NK-92 (cell line): ENCODE results near the gene ARHGAP32.
"Not testable (repeated sequence)": the region's sequence is repeated elsewhere in the genome, so short reads cannot be mapped to it uniquely, and the experiment has no call there.

Experiments used
- DNase-seq: peaks from one replicate; lab custom pipeline; 2025; ENCODE audit not compliant: unreplicated experiment; lab: John Stamatoyannopoulos, UW

Gene ARHGAP32

GRCh38 chr11:128936606-128937251, 255.4 kb downstream of the ARHGAP32 start:
- DNase-seq = no peak

GRCh38 chr11:128934926-128935325, 257.2 kb downstream of the ARHGAP32 start:
- no peak for DNase-seq

GRCh38 chr11:128934351-128934750, 257.8 kb downstream of the ARHGAP32 start:
- no peak for DNase-seq

DNA sequence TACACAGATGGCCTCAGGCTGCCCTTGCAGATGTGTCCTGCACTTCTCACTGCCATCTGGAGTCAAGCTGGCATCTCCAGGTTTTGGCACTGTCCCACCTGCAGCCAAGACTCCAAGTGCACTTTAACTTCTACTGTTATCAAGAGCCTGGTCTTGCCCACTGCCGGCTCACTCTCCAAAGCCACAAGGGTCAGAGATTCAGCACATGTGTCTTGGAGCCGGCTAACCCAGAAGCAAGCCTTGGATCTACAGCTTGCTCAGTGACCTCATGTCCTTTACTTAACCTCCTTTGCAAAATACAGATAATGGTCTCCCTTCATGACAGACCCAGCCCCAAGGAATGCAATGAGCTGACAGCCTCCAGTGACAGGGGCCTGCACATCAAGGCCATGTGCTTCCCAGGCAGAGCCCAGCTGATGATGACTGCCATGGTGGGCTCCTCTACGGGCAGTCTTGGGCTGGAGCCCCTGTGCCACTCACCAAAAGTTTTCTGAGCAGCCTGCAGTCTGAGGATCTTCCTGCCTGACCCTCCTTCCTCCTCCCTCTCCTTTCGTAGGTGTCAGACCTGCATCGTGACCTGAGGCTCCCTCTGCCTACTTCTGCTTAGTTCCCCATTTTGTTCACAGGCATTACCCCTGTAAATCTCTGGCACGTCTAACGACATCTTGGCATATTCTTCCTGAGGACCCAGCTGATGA, 258.5 kb downstream of the ARHGAP32 start:
- DNase-seq = no peak

GRCh38 chr11:128931668-128932067, 260.5 kb downstream of the ARHGAP32 start:
- no peak for DNase-seq

DNA sequence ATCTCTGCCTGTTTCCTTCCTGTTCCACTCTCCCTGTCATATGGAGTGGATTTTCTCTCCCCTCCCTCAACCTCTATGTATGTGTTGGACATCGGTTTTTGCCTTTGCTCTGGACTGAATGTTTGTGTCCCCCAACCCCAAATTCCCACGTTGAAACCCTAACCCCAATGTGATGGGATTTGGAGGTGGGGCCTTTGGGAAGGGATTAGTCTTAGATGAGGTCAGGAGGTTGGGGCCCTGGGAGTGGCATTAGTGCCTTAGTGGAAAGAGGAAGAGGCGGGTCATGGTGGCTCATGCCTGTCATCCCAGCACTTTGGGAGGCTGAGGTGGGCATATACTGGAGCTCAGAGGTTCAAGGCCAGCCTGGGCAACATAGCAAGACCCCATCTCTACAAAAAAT, 261.1 kb downstream of the ARHGAP32 start:
- DNase-seq = no peak

DNA sequence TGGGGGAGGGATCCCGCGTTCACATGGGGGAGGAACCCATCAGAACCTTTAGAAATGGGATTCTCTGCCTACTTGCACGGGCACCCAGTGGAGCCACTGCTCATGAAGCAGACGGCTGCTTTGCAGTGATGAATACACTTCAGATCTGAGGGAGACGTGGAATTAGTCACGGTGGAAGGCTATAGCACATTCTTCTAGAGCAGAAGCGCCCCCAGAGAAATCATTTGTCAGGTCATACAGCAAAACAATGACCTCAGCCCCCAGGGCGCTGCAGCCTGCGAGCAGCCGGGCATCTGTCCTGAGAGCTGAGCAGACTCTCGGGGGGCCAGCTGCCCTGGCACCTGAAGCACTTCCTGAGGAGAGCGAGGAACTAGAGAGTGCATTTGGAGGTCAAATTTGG, 262.1 kb downstream of the ARHGAP32 start:
- no peak for DNase-seq

GRCh38 chr11:128929468-128929867, 262.7 kb downstream of the ARHGAP32 start:
- no peak for DNase-seq

DNA sequence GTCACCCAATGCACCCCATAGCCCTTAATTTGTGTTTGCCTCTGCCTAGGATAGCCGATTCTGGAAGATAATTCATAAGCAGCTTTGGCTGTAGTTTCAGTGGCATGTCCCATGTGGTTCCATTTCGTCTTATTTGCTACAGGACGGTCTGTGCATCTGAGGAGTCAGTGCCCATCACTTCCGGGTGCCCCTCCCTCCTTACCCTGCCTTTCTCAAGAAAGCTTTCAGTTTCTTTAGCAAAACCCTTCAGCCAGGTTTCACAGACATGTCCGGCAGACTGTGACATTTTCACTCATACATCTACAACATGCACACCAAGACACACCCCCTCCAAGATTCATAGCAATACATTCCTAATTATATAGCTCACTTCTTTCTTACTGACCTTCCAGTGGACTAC, 263.7 kb downstream of the ARHGAP32 start:
- no peak for DNase-seq

- no peak for DNase-seq
Measured at GRCh38 chr11:128927683-128928336, 264.3 kb downstream of the ARHGAP32 start.

DNA sequence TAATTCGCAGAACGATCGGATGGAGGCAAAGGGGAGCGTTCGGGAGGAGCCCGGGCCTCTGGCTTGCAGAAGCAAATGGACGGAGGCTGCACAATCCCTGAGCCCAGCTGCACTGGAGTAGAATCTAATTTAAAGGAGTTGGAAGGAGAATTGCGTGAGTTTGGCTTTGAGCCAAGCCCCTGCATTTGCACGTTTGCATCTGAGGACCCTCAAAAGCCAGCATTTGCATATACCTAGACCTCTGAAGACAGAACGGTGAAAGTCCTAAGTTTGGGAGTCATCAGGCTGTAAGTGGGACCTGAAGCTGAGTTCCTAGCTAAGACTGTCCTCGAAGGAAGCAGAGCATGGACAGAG, 265.0 kb downstream of the ARHGAP32 start:
- no peak for DNase-seq

DNA sequence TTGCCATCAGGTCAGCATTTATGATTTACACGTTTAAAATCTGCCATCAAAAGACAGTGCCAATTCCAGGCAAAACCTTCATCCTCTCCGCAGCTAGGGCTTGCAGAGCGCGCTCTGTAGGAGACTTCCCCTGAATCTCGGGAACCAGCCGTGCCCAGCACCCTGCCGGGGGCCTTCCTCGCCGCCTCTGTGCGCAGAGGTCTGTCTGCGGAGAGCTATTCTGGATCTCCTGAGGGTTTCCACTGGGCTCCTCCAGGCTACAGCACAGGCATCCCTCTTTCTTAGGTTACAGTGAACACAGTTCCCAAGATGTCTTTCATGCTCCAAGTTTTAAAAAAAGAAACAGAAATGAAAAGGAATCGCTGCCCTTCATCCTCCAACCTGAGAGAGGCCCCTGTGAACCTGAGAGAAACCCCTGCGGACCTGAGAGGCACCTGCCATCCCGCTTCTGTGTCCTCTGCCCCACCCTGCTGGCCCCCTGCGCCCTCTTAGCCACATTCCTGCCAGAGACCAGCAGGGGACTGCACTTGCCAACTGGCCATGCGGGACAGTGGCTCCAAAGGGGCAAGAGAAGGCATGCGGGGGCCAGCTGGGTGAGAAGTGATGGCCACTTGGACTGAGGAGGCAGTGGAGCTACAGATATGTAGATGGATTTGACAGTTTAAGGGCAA, 265.6 kb downstream of the ARHGAP32 start:
- DNase-seq = no peak

DNA sequence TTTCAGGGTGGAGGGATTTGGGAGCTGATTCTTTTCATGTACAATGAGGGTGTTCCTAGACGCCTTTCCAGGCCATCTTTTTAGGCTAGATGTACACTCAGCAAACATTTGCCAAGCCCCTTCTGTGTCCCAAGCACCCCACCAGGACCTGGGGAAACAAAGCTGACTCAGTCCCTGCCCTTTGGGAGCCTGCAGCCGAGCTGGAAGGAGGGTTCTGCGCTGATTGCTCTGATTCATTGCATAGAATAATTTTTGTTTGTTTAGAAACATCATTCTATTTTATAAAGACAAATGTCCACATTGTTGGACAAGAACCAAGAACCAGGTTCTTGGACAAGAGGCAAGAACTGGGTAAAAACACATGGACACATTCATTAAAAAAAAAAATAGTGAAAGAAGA, 266.1 kb downstream of the ARHGAP32 start:
- no peak for DNase-seq

GRCh38 chr11:128925250-128925600, 266.9 kb downstream of the ARHGAP32 start:
- DNase-seq = no peak

DNA sequence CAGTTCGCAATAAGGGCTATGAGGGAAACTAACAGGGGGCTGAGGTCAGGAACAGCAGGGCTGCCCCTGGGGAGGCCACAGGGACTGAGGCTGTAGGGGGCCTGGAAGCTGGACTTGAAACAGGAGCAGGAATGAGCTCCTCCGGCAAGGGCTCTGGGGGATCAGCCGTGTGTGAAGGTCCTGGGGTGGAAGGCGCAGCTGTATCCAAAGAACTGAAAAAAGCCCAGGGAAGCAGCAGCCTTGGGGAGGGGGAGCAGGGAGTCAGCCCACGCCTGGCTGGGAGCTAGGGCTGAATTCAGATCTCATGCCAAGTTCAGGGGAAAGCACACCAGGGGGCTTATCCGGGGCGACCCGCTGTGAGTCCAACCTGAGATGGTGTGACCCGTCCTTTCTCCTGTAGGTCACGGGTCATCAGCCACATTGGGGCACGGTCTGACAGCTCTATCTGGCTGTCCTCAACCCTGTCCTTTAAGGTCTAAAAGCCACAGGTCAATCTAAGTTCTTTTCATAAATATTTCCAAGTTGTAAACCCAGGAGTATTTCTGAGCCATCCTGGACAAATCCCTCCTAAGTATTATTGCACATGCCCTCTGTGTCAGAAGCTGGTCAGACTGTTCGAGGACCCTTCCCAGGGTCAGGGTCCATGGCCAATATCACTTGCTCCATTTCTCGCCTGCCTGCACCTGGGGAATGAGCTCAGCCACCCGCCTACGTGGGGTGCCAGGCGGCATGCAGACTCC, 267.4 kb downstream of the ARHGAP32 start:
- DNase-seq = no peak

GRCh38 chr11:128924104-128924503, 268.0 kb downstream of the ARHGAP32 start:
- no peak for DNase-seq

- DNase-seq = no peak
Measured at GRCh38 chr11:128921793-128922192, 270.3 kb downstream of the ARHGAP32 start.

DNA sequence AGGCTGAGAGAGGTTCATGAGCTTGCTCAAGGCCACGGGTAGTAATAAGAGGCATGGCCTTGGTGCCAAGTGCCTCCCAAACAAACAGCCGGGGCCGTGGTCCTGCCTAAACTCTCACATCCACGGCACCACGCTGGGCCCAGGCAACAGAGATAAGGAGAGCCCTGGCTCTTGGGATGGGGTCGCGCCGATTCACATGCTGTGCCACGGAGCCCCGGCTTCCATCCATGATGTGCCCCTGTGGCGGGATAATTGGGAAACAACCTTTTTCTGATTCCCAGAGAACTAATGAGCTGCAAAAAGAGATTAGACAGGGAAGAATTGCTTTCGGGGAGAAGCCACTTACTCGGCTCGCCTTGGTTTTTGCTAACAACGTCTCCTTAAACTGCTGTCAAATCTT, 271.5 kb downstream of the ARHGAP32 start:
- DNase-seq = no peak

GRCh38 chr11:128919635-128920034, 272.5 kb downstream of the ARHGAP32 start:
- DNase-seq = not testable (repeated sequence)

DNA sequence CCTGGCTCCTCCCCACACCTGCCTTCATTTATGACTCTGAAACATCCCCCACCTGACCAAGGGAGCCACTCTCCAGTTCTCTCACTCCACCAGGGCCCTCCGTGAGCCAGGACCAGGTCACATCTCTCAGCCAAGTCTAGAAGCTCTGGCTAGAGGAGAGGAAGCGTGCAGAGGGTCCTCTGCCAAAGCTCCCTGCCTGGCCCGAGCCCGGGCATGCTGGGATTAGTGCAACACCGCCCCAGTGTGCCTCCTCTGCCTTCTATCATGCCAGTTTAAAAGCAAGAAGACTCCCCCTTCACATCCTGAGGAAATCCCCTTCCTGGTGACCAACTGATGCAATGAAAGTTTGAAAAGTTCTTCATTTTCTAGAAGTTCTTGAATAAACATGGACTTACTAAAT, 272.9 kb downstream of the ARHGAP32 start:
- no peak for DNase-seq

DNA sequence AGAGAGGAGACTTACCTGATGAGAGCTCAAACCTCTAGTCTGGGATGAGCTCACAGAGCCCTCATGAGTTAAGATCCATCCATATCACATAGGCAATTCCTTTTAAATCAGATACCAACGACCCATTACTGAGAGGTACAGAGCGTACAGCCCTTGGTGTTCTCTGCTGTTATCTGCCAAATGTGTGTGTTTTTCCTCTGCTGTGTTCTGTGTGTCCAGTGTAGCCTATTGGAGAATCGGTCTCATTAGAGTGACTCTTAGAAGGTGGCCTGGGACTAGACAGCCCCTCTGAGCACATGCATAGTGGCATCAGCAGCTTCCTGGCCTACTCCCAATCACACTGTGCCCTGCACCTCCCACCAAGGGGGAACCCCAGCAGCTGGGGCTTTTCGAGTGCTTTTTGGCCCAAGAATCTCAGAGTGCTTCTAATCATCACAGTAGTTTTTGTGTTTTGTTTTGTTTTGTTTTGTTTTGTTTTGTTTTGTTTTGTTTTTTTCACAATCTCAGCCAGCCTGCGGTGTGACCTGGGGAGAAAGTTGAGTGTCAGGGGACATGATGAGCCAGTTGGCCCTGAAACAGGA, 274.9 kb downstream of the ARHGAP32 start:
- DNase-seq = no peak
